ENCODE results near the gene AP5S1.
A peak's percentile ranks its signal among the peaks of the same experiment; 100 is the strongest.
"Not testable (repeated sequence)": the region's sequence is repeated elsewhere in the genome, so short reads cannot be mapped to it uniquely, and the experiment has no call there.

AP5S1 gene

GRCh38 chr20:3789201-3789600 is 31.1 kb upstream of the AP5S1 start:
- DNase-seq (ENCODE audit: low read depth in 2 of 2): not testable (repeated sequence)

GRCh38 chr20:3794168-3794567 is 26.2 kb upstream of the AP5S1 start:
- not testable (repeated sequence) for DNase-seq (ENCODE audit: low read depth in 2 of 2)

- DNase-seq (ENCODE audit: low read depth in 2 of 2): no peak
Measured at GRCh38 chr20:3794701-3795420, 25.5 kb upstream of the AP5S1 start.

GRCh38 chr20:3795511-3796468 is 24.6 kb upstream of the AP5S1 start, which contains the start of gene CDC25B:
CDC25B (plus strand) TSS chr20:3796310; CDS start chr20:3796532, 222 bp downstream.
- DNase-seq (ENCODE audit: low read depth in 2 of 2): peak; percentile 81

GRCh38 chr20:3796477-3797225 is 23.7 kb upstream of the AP5S1 start:
- no peak for DNase-seq (ENCODE audit: low read depth in 2 of 2)

- DNase-seq (ENCODE audit: low read depth in 2 of 2): no peak
Measured at GRCh38 chr20:3797226-3797545, 23.2 kb upstream of the AP5S1 start.

GRCh38 chr20:3797592-3798372 is 22.6 kb upstream of the AP5S1 start:
- no peak for DNase-seq (ENCODE audit: low read depth in 2 of 2)

- DNase-seq (ENCODE audit: low read depth in 2 of 2): no peak
Measured at GRCh38 chr20:3798373-3798768, 22.0 kb upstream of the AP5S1 start.

GRCh38 chr20:3798908-3799248 is 21.5 kb upstream of the AP5S1 start:
- no peak for DNase-seq (ENCODE audit: low read depth in 2 of 2)

- DNase-seq (ENCODE audit: low read depth in 2 of 2): no peak
Measured at GRCh38 chr20:3800256-3800877, 20.0 kb upstream of the AP5S1 start.

- no peak for DNase-seq (ENCODE audit: low read depth in 2 of 2)
Measured at GRCh38 chr20:3800878-3801260, 19.5 kb upstream of the AP5S1 start.

GRCh38 chr20:3801299-3801698 is 19.0 kb upstream of the AP5S1 start:
- DNase-seq (ENCODE audit: low read depth in 2 of 2): no peak

- DNase-seq (ENCODE audit: low read depth in 2 of 2): no peak
Measured at GRCh38 chr20:3801846-3802245, 18.5 kb upstream of the AP5S1 start.

GRCh38 chr20:3802524-3803239 is 17.7 kb upstream of the AP5S1 start:
- no peak for DNase-seq (ENCODE audit: low read depth in 2 of 2)

GRCh38 chr20:3803289-3803688 is 17.1 kb upstream of the AP5S1 start:
- no peak for DNase-seq (ENCODE audit: low read depth in 2 of 2)

GRCh38 chr20:3803854-3804253 is 16.5 kb upstream of the AP5S1 start:
- no peak for DNase-seq (ENCODE audit: low read depth in 2 of 2)

- DNase-seq (ENCODE audit: low read depth in 2 of 2): no peak
Measured at GRCh38 chr20:3804254-3804751, 16.0 kb upstream of the AP5S1 start.

GRCh38 chr20:3804781-3805180 is 15.6 kb upstream of the AP5S1 start:
- no peak for DNase-seq (ENCODE audit: low read depth in 2 of 2)

GRCh38 chr20:3808544-3808943 is 11.8 kb upstream of the AP5S1 start:
- DNase-seq (ENCODE audit: low read depth in 2 of 2): no peak

All from stimulated activated CD8-positive, alpha-beta memory T cell treated with anti-CD3 and anti-CD28 coated beads, Interleukin-7, amount 100 ng/mL, for 4 hours (primary cell).